Tibial artery (tissue), 4 donors: Measurements from ENCODE around the gene RNF26.

ENCODE experiments used
- DNase-seq, 2 donors: peaks; one replicate each; pipeline ENCODE4 v3.0.0-alpha.2; 2019
- H3K27ac ChIP-seq, 2 donors: fragments of 200-600 bp; sonication (generic) in 1 of 2; 1 replicate in 1 of 2; 2 replicates in 1 of 2; pipeline ENCODE4 v1.5.1; 2018 to 2019; ENCODE audit warnings: mild to moderate bottlenecking in 1 of 2
- H3K27me3 ChIP-seq, 2 donors: fragments of 200-600 bp; sonication (generic) in 1 of 2; one replicate each; pipeline versions ENCODE4 v1.5.1 to v1.6.0; 2016 to 2019
- H3K36me3 ChIP-seq, 3 donors: fragments of 200-600 bp; sonication (generic) in 2 of 3; one replicate each; pipeline ENCODE4 v1.5.1; 2016 to 2019; ENCODE audit warnings: mild to moderate bottlenecking in 2 of 3
- H3K4me1 ChIP-seq, 4 donors: fragments of 200-600 bp; sonication (generic) in 2 of 4; 1 replicate in 3 of 4; 2 replicates in 1 of 4; pipeline ENCODE4 v1.5.1; 2016 to 2019
- H3K4me3 ChIP-seq, 2 donors: fragments of 200-600 bp; sonication (generic) in 1 of 2; 1 replicate in 1 of 2; 2 replicates in 1 of 2; pipeline ENCODE4 v1.5.1; 2018 to 2019; ENCODE audit warnings: mild to moderate bottlenecking in 2 of 2
- H3K9me3 ChIP-seq, 3 donors: fragments of 200-600 bp; sonication (generic) in 1 of 3; one replicate each; pipeline ENCODE4 v1.5.1; 2016 to 2019
- CTCF ChIP-seq, 2 experiments: fragments of 200-600 bp in 1 of 2; fragments of 450-650 bp in 1 of 2; IDR thresholded peaks; one replicate each; pipeline ENCODE4 v1.5.1; 2017 to 2019; ENCODE audit warnings: antibody characterized with exemption in 2 of 2, mild to moderate bottlenecking in 1 of 2, moderate library complexity in 1 of 2
- intact Hi-C: fragments of 100-400 bp; cut with DNase I; formaldehyde crosslinking; loops from one replicate; pipeline ENCODE4 v1.15.0; 2023; ENCODE audit warnings: low total_unique reads

The RNF26 gene

GRCh38 chr11:119303227-119303718 is 31.1 kb upstream of the RNF26 start:
- no peak for DNase-seq
- Histone ChIP-seq H3K9me3 (no peaks in the 10 kb centered on the region), H3K36me3 (peaks cover 22 to 64% (median 49%) of the 10 kb centered on the region in 3 donors), H3K4me1 (peaks cover 0 to 53% (median 35%) of the 10 kb centered on the region in 4 donors), H3K27me3 (no peaks in the 10 kb centered on the region), H3K4me3 (no peak overlapping the region), H3K27ac (peak overlapping the region in 1 of 2 donors; percentile 99)
- intact Hi-C loops, result no loop called here
- TF ChIP-seq CTCF (IDR thresholded peaks at IDR 0.05), result no peak

- Histone ChIP-seq H3K27me3 (no peaks in the 10 kb centered on the region), H3K4me3 (peak overlapping the region; percentile 26 to 34), H3K4me1 (peaks cover 0 to 62% (median 44%) of the 10 kb centered on the region in 4 donors), H3K36me3 (peaks cover 40 to 64% (median 49%) of the 10 kb centered on the region in 3 donors), H3K9me3 (no peaks in the 10 kb centered on the region), H3K27ac (peak overlapping the region; percentile 99)
- no peak for DNase-seq
- TF ChIP-seq CTCF (IDR thresholded peaks at IDR 0.05), result no peak
- intact Hi-C loops, result no loop called here
Observed at GRCh38 chr11:119305556-119306372, 28.6 kb upstream of the RNF26 start.

- intact Hi-C loops, result no loop called here
- H3K4me3 ChIP-seq, result peak overlapping the region in 1 of 2 donors; percentile 34
- TF ChIP-seq CTCF (IDR thresholded peaks at IDR 0.05), result no peak
- peaks cover 46 to 64% (median 50%) of the 10 kb centered on the region in 3 donors for H3K36me3 ChIP-seq
- H3K27ac ChIP-seq, result peak overlapping the region; percentile 99
- peaks cover 0 to 69% (median 51%) of the 10 kb centered on the region in 4 donors for H3K4me1 ChIP-seq
- no peaks in the 10 kb centered on the region for H3K9me3 ChIP-seq
- DNase-seq, result peak; percentile 79 to 95
- H3K27me3 ChIP-seq, result no peaks in the 10 kb centered on the region
Observed at GRCh38 chr11:119306373-119306890, 27.9 kb upstream of the RNF26 start.

- Histone ChIP-seq H3K4me3 (no peak overlapping the region), H3K9me3 (no peaks in the 10 kb centered on the region), H3K36me3 (peaks cover 52 to 64% (median 54%) of the 10 kb centered on the region in 3 donors), H3K4me1 (peaks cover 0 to 77% (median 58%) of the 10 kb centered on the region in 4 donors), H3K27me3 (no peaks in the 10 kb centered on the region), H3K27ac (peak overlapping the region; percentile 99)
- peak in 1 of 2 donors; percentile 80 for DNase-seq
- intact Hi-C loops, result no loop called here
- peak in 1 of 2 experiments; percentile 14 for TF ChIP-seq CTCF (IDR thresholded peaks at IDR 0.05)
Observed at GRCh38 chr11:119307219-119307618, 27.1 kb upstream of the RNF26 start.

- Histone ChIP-seq H3K36me3 (peaks cover 60 to 65% (median 62%) of the 10 kb centered on the region in 3 donors), H3K27ac (peak overlapping the region; percentile 99)
Observed at GRCh38 chr11:119307974-119308373, 26.4 kb upstream of the RNF26 start.

More at GRCh38 chr11:119307974-119308373, 26.4 kb upstream of the RNF26 start:
- Histone ChIP-seq H3K4me3 (no peak overlapping the region), H3K9me3 (no peaks in the 10 kb centered on the region), H3K4me1 (peaks cover 0 to 84% (median 65%) of the 10 kb centered on the region in 4 donors), H3K27me3 (no peaks in the 10 kb centered on the region)
- peak in 1 of 2 donors; percentile 83 for DNase-seq
- no peak for TF ChIP-seq CTCF (IDR thresholded peaks at IDR 0.05)
- intact Hi-C loops, result no loop called here
